Neuronal stem cell (in vitro differentiated cells): Measurements from ENCODE around the gene POLE.

Experiments used
- DNase-seq: peaks from one replicate; pipeline ENCODE4 v3.0.0-alpha.2; 2013; ENCODE audit warnings: low spot score
- H2AFZ ChIP-seq: one replicate; pipeline ENCODE4 v1.6.1; 2013; ENCODE audit warnings: mild to moderate bottlenecking, low read length, inconsistent platforms
- H2AK5ac ChIP-seq: 2 replicates; pipeline ENCODE4 v1.6.1; 2013; ENCODE audit warnings: low read depth, mild to moderate bottlenecking, inconsistent platforms, low read length, moderate library complexity, mixed read lengths
- H2BK120ac ChIP-seq: 2 replicates; pipeline ENCODE4 v1.6.1; 2013; ENCODE audit warnings: low read depth, mild to moderate bottlenecking, inconsistent platforms, low read length, moderate library complexity, mixed read lengths
- H2BK12ac ChIP-seq: one replicate; pipeline ENCODE4 v1.6.1; 2013; ENCODE audit warnings: low read length, inconsistent platforms
- H2BK15ac ChIP-seq: 2 replicates; pipeline ENCODE4 v1.6.1; 2013; ENCODE audit warnings: mild to moderate bottlenecking, low read length, inconsistent platforms, mixed read lengths
- H2BK5ac ChIP-seq: one replicate; pipeline ENCODE4 v1.6.1; 2013; ENCODE audit warnings: inconsistent platforms, mild to moderate bottlenecking, low read length, moderate library complexity
- H3K14ac ChIP-seq: one replicate; pipeline ENCODE4 v1.6.1; 2013; ENCODE audit warnings: low read length, inconsistent platforms
- H3K18ac ChIP-seq: 2 replicates; pipeline ENCODE4 v1.6.1; 2013; ENCODE audit warnings: low read length, inconsistent platforms
- H3K23ac ChIP-seq: 2 replicates; pipeline ENCODE4 v1.6.1; 2013; ENCODE audit warnings: low read depth, mild to moderate bottlenecking, mixed read lengths, low read length, inconsistent platforms; ENCODE audit not compliant: poor library complexity
- H3K27ac ChIP-seq: replicated peaks from 3 replicates; pipeline ENCODE4 v1.5.1; 2013; ENCODE audit warnings: low read length, inconsistent platforms
- H3K27me3 ChIP-seq, 3 experiments: 2 replicates each; pipeline ENCODE4 v1.6.1; 2013; ENCODE audit warnings: low read length in 3 of 3, mild to moderate bottlenecking in 2 of 3, inconsistent platforms in 1 of 3, low read depth in 1 of 3, mixed read lengths in 1 of 3, moderate library complexity in 1 of 3; ENCODE audit not compliant: control insufficient read depth in 3 of 3, insufficient read depth in 3 of 3
- H3K36me3 ChIP-seq, 2 donors: replicated peaks in 1 of 2; 2 replicates each; pipeline ENCODE4 v1.6.1; 2013; ENCODE audit warnings: low read length in 2 of 2; ENCODE audit not compliant: control insufficient read depth in 2 of 2, insufficient read depth in 2 of 2
- H3K4ac ChIP-seq: 2 replicates; pipeline ENCODE4 v1.6.1; 2013; ENCODE audit warnings: inconsistent platforms, mild to moderate bottlenecking, low read length, moderate library complexity
- H3K4me1 ChIP-seq, 2 donors: 1 replicate in 1 of 2; 2 replicates in 1 of 2; pipeline ENCODE4 v1.6.1; 2013; ENCODE audit warnings: low read length in 2 of 2, low read depth in 1 of 2; ENCODE audit not compliant: control insufficient read depth in 2 of 2, insufficient read depth in 1 of 2
- H3K4me2 ChIP-seq: one replicate; pipeline ENCODE4 v1.6.1; 2013; ENCODE audit warnings: mild to moderate bottlenecking, low read length, inconsistent platforms; ENCODE audit not compliant: insufficient read depth, poor library complexity, severe bottlenecking
- H3K4me3 ChIP-seq, 2 donors: 2 replicates each; pipeline ENCODE4 v1.5.1; 2013; ENCODE audit warnings: low read length in 2 of 2, mild to moderate bottlenecking in 2 of 2, inconsistent platforms in 1 of 2, moderate library complexity in 1 of 2
- H3K79me1 ChIP-seq: one replicate; pipeline ENCODE4 v1.6.1; 2013; ENCODE audit warnings: low read depth, mild to moderate bottlenecking, inconsistent platforms, low read length, moderate library complexity
- H3K9ac ChIP-seq: one replicate; pipeline ENCODE4 v1.6.1; 2013; ENCODE audit warnings: mild to moderate bottlenecking, low read depth, low read length, inconsistent platforms; ENCODE audit not compliant: poor library complexity
- H3K9me3 ChIP-seq, 2 donors: replicated peaks in 1 of 2; 2 replicates each; pipeline versions ENCODE3 to v1.6.1; 2013; ENCODE audit warnings: low read length in 2 of 2, mild to moderate bottlenecking in 2 of 2, inconsistent platforms in 1 of 2, low read depth in 1 of 2, mixed read lengths in 1 of 2, moderate library complexity in 1 of 2; ENCODE audit not compliant: control insufficient read depth in 2 of 2, insufficient read depth in 1 of 2
- H4K8ac ChIP-seq: one replicate; pipeline ENCODE4 v1.6.1; 2013; ENCODE audit warnings: low read depth, mild to moderate bottlenecking, inconsistent platforms, low read length, moderate library complexity
- H4K91ac ChIP-seq: one replicate; pipeline ENCODE4 v1.6.1; 2013; ENCODE audit warnings: low read length, low read depth, mild to moderate bottlenecking, inconsistent platforms; ENCODE audit not compliant: poor library complexity
- WGBS, 2 donors: extraction: QIAGEN DNeasy Blood & Tissue Kit; methylation state at CpG; one replicate each; pipeline ENCODE4 v1.1.7; 2013; ENCODE audit warnings: missing lambda C conversion rate in 2 of 2, mixed read lengths in 1 of 2; ENCODE audit not compliant: insufficient read length in 2 of 2, insufficient replicate concordance in 1 of 2; ENCODE audit errors: extremely low coverage in 2 of 2; 5-methylcytosine and 5-hydroxymethylcytosine counted together

POLE gene

GRCh38 chr12:132719141-132719953, 32.2 kb upstream of the POLE start:
- no peak overlapping the region for H3K14ac ChIP-seq
- no peaks in the 10 kb centered on the region for H3K4me1 ChIP-seq
- no peak overlapping the region for H4K91ac ChIP-seq
- peaks cover 16% of the 10 kb centered on the region for H3K79me1 ChIP-seq
- H2BK120ac ChIP-seq = no peak overlapping the region
- H3K9me3 ChIP-seq = peaks cover 0 to 1% of the 10 kb centered on the region in 2 donors
- no peak overlapping the region for H2AFZ ChIP-seq
- WGBS, 2 donors = no CpG with 5 or more reads among the region's 31 CpGs
- no peak overlapping the region for H2BK5ac ChIP-seq
- no peaks in the 10 kb centered on the region for H3K27me3 ChIP-seq
- H4K8ac ChIP-seq = no peak overlapping the region
- H3K9ac ChIP-seq = peak overlapping the region; percentile 21
- H3K4me3 ChIP-seq = no peak overlapping the region
- no peak overlapping the region for H3K4ac ChIP-seq
- H2BK12ac ChIP-seq = no peak overlapping the region
- H3K27ac ChIP-seq = no peak overlapping the region
- no peak overlapping the region for H3K18ac ChIP-seq
- peaks cover 47 to 84% of the 10 kb centered on the region in 2 donors for H3K36me3 ChIP-seq
- H3K23ac ChIP-seq = peak overlapping the region; percentile 43
- H3K4me2 ChIP-seq = no peak overlapping the region
- no peak overlapping the region for H2AK5ac ChIP-seq
- H2BK15ac ChIP-seq = no peak overlapping the region
- DNase-seq = no peak

DNA sequence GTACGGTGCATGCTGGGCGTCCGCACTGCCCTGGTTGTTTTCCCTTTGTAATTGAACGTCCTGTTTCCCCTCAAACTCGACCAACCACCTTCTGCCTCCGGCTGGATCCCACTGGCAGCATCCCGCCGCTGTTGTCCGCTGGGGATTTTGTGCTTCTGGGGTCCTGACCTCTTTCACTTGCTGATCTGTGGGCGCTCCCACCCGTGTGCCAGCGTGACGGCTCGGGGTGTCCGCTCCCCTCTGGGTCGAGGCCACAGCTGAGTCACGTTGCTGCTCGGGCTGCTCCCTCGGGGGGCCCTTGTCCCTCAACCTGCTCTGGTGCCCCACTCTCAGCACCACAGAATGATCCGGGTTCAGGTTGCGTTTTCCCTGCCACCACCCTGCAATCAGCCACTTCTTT, 31.5 kb upstream of the POLE start:
- Histone ChIP-seq H2BK12ac (no peak overlapping the region), H3K79me1 (peaks cover 16% of the 10 kb centered on the region), H3K9me3 (peaks cover 0 to 2% of the 10 kb centered on the region in 2 donors), H3K4me2 (no peak overlapping the region), H3K9ac (peak overlapping the region; percentile 60), H3K14ac (no peak overlapping the region), H3K27me3 (no peaks in the 10 kb centered on the region), H3K27ac (no peak overlapping the region), H3K4me1 (no peaks in the 10 kb centered on the region), H3K4me3 (no peak overlapping the region), H3K36me3 (peaks cover 45 to 83% of the 10 kb centered on the region in 2 donors), H2AFZ (no peak overlapping the region), H2AK5ac (no peak overlapping the region), H4K91ac (no peak overlapping the region), H3K18ac (no peak overlapping the region), H3K4ac (no peak overlapping the region), H4K8ac (peak overlapping the region; percentile 43), H2BK5ac (no peak overlapping the region), H2BK15ac (no peak overlapping the region), H3K23ac (peak overlapping the region; percentile 80), H2BK120ac (no peak overlapping the region)
- no CpG with 5 or more reads among the region's 21 CpGs for WGBS, 2 donors
- DNase-seq = no peak

DNA sequence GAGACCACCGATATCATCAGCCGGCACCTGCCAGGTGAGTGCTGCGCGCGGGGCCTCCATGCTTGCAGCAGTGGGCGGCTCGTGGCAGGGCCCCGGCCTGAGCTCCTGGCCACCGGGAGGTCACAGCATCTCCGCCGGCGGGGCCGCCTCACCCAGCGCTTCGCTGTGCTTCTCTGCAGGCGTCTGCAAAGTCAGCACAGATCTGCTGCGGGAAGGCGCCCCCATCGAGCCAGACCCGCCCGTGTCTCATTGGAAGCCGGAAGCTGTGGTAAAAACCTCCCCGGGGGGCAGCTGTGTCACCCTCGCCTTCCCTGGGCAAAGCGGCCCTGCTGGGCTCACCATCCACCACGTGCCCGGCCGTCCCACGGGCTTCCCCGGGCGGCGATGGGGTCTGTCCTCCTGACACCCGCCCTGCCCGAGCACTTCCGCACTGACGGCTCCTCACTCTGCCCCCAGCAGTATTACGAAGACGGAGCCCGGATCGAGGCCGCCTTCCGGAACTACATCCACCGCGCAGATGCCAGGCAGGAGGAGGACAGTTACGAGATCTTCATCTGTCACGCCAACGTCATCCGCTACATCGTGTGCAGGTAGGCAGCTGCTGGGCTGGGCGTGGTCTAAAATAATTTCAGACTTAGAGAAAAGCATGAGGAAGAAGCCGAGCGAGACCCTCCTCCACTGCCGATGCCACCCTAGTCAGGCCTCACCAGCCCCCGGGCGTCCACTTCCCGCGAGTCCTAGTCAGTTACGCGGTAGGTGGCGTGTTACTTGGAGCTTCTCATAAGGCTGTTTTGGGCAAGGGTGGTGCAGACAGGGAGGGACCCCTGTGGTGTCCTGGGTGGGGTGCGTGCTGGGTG, 30.6 kb upstream of the POLE start:
- Histone ChIP-seq H3K4ac (no peak overlapping the region), H3K14ac (no peak overlapping the region), H3K9ac (peak overlapping the region; percentile 44), H2AK5ac (no peak overlapping the region), H2BK15ac (no peak overlapping the region), H3K23ac (peak overlapping the region; percentile 65), H4K91ac (no peak overlapping the region), H2AFZ (no peak overlapping the region), H3K4me2 (no peak overlapping the region), H3K36me3 (peaks cover 37 to 81% of the 10 kb centered on the region in 2 donors), H3K4me1 (no peaks in the 10 kb centered on the region), H3K9me3 (peaks cover 0 to 2% of the 10 kb centered on the region in 2 donors), H3K18ac (no peak overlapping the region), H2BK120ac (no peak overlapping the region), H4K8ac (no peak overlapping the region), H3K79me1 (peaks cover 16% of the 10 kb centered on the region), H3K4me3 (no peak overlapping the region), H3K27me3 (no peaks in the 10 kb centered on the region), H2BK12ac (no peak overlapping the region), H3K27ac (no peak overlapping the region), H2BK5ac (no peak overlapping the region)
- WGBS, 2 donors = no CpG with 5 or more reads among the region's 61 CpGs
- DNase-seq = no peak

DNA sequence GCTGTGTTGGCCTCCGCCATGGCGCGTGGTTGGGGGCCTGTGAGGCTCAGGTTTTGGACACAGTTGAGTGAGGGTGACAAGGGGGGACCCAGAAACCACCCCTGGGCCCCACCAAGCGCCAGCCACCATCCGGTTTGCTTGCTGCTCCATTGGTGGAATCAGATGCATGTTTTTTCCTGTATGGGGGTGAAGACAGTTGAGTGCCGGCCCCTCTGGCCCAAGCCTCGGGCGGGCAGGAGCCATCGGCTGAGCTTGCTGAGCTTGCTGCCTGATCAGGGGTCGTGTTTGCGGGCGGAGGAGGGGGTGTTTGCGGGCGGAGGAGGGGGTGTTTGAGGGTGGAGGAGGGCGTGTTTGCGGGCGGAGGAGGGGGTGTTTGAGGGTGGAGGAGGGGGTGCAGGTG, 29.9 kb upstream of the POLE start:
- Histone ChIP-seq H2BK5ac (no peak overlapping the region), H4K91ac (no peak overlapping the region), H2AFZ (no peak overlapping the region), H2BK120ac (no peak overlapping the region), H3K4me3 (no peak overlapping the region), H3K79me1 (peaks cover 16% of the 10 kb centered on the region), H2BK15ac (no peak overlapping the region), H2AK5ac (no peak overlapping the region), H3K27ac (no peak overlapping the region), H3K27me3 (no peaks in the 10 kb centered on the region), H3K9ac (no peak overlapping the region), H3K4me1 (no peaks in the 10 kb centered on the region), H4K8ac (no peak overlapping the region), H3K18ac (no peak overlapping the region), H3K36me3 (peaks cover 37 to 76% of the 10 kb centered on the region in 2 donors), H3K4me2 (no peak overlapping the region), H3K4ac (no peak overlapping the region), H3K9me3 (peaks cover 0 to 2% of the 10 kb centered on the region in 2 donors), H2BK12ac (no peak overlapping the region), H3K23ac (peak overlapping the region; percentile 73), H3K14ac (no peak overlapping the region)
- WGBS, 2 donors = 100% methylated on average over 4 of the region's 17 CpGs; no CpG with 5 or more reads in 1 of the 2 donors
- no peak for DNase-seq
